Posterior vena cava (tissue), 2 donors: Measurements from ENCODE around the gene PPP3CA. TPM values are rescaled to one million over a fixed set of nuclear protein-coding genes. Genes with fewer than 3 reads are reported as not detected.

Experiments used
- microRNA-seq, 2 donors: library from miRNA; unstranded; fragments of <30 nt; microRNA quantifications; one replicate each; pipeline ENCODE4 v1.2.0, GENCODE V29; 2020 to 2021; ENCODE audit warnings: borderline microRNAs expressed in 2 of 2
- total RNA-seq, 2 donors: library from RNA; stranded (reverse); fragmentation: NEBNext Ultra II Directional; extraction: Animal tissue kit (Norgen Biotek cat#: 25700); gene quantifications; one replicate each; pipeline ENCODE4 v1.2.1, GENCODE V29; 2021
- donor health status: DM: yes; HTN: yes; CAD: no.
- donor health status: DM: yes; HTN: yes; CAD: no.

Gene PPP3CA
- total RNA-seq, 2 donors from 2014 or later = 45.2 to 58.2 TPM

Small RNAs within 50 kb of the gene (microRNA-seq; reads per million reads assigned to microRNA genes)
- gene MIR1255A (2.6 to 2.9 reads per million in 2 donors), gene MIR8066 (0 reads per million in 2 donors)
